Activated B cell treated with CpG ODN at 0.5 μM for 24 hours (primary cell): ENCODE results near the gene SH3RF3. TPM values are rescaled to one million over a fixed set of nuclear protein-coding genes. Genes with fewer than 3 reads are reported as not detected.

Experiments
- ATAC-seq: fragments of 200-7000 bp; cut with Tn5 transposase; one replicate; pipeline ENCODE4 v1.10.0; 2021; ENCODE audit warnings: low read depth, mild to moderate bottlenecking, moderate library complexity
- CTCF ChIA-PET: fragments of 350-600 bp; sonication (Branson Sonifier 250); formaldehyde crosslinking; loops from one replicate; lab custom pipeline; 2021; ENCODE audit warnings: antibody characterized with exemption; lab: Charles Lee
- POLR2A ChIA-PET: fragments of 350-600 bp; sonication (Branson Sonifier 250); formaldehyde crosslinking; loops from one replicate; lab custom pipeline; 2021; ENCODE audit warnings: antibody characterized with exemption; lab: Charles Lee
- DNase-seq: peaks from one replicate; pipeline ENCODE4 v3.0.0; 2022
- H3K27ac Mint-ChIP-seq: one replicate; pipeline ENCODE4 v1.8.0; 2020; ENCODE audit warnings: mixed read lengths
- H3K27me3 Mint-ChIP-seq: one replicate; pipeline ENCODE4 v1.8.0; 2021; ENCODE audit warnings: mixed read lengths
- H3K36me3 Mint-ChIP-seq: one replicate; pipeline ENCODE4 v1.8.0; 2021; ENCODE audit warnings: low read depth, mixed read lengths
- H3K4me1 Mint-ChIP-seq: one replicate; pipeline ENCODE4 v1.8.0; 2021; ENCODE audit warnings: mixed read lengths
- H3K4me3 Mint-ChIP-seq: one replicate; pipeline ENCODE4 v1.8.0; 2020; ENCODE audit warnings: mild to moderate bottlenecking, mixed read lengths
- H3K9me3 Mint-ChIP-seq: one replicate; pipeline ENCODE4 v1.8.0; 2020; ENCODE audit warnings: mixed read lengths
- CTCF ChIP-seq: fragments of 200-600 bp; IDR thresholded peaks from one replicate; pipeline ENCODE4 v1.8.0; 2022; ENCODE audit warnings: antibody characterized with exemption, mild to moderate bottlenecking
- intact Hi-C: fragments of 100-400 bp; cut with micrococcal nuclease; formaldehyde crosslinking; loops from one replicate; pipeline ENCODE4 v1.15.1; 2024
- total RNA-seq: library from RNA; stranded (reverse); gene quantifications from 2 replicates; pipeline ENCODE4 v1.2.3, GENCODE V29; 2022

Gene SH3RF3
- total RNA-seq, 1 donor from 2014 or later: 0.09 TPM

GRCh38 chr2:109322641-109323040 is 193.6 kb downstream of the SH3RF3 start:
- H3K4me1 Mint-ChIP-seq: peaks cover 6% of the 10 kb centered on the region
- intact Hi-C loops: no loop called here

GRCh38 chr2:109324861-109325260 is 195.9 kb downstream of the SH3RF3 start:
- no peaks in the 10 kb centered on the region for H3K9me3 Mint-ChIP-seq
- no peak for DNase-seq
- no peak for TF ChIP-seq CTCF
- no peak for ATAC-seq
- H3K27ac Mint-ChIP-seq: no peak overlapping the region
- CTCF ChIA-PET: no interaction called here
- no peaks in the 10 kb centered on the region for H3K27me3 Mint-ChIP-seq
- POLR2A ChIA-PET: no interaction called here
- H3K36me3 Mint-ChIP-seq: no peaks in the 10 kb centered on the region
- intact Hi-C loops: no loop called here
- peaks cover 6% of the 10 kb centered on the region for H3K4me1 Mint-ChIP-seq
- H3K4me3 Mint-ChIP-seq: no peak overlapping the region

More at GRCh38 chr2:109322641-109323040, 193.6 kb downstream of the SH3RF3 start:
- H3K36me3 Mint-ChIP-seq: no peaks in the 10 kb centered on the region
- peaks cover 9% of the 10 kb centered on the region for H3K27me3 Mint-ChIP-seq
- no peak overlapping the region for H3K4me3 Mint-ChIP-seq
- CTCF ChIA-PET: no interaction called here
- POLR2A ChIA-PET: no interaction called here
- H3K9me3 Mint-ChIP-seq: no peaks in the 10 kb centered on the region
- DNase-seq: no peak
- TF ChIP-seq CTCF: no peak
- ATAC-seq: no peak
- no peak overlapping the region for H3K27ac Mint-ChIP-seq

- intact Hi-C loops: no loop called here
- Mint-ChIP-seq H3K27ac (no peak overlapping the region), H3K9me3 (no peaks in the 10 kb centered on the region), H3K27me3 (no peaks in the 10 kb centered on the region), H3K36me3 (no peaks in the 10 kb centered on the region), H3K4me1 (peaks cover under 1% of the 10 kb centered on the region), H3K4me3 (no peak overlapping the region)
- POLR2A ChIA-PET: no interaction called here
- ATAC-seq (no peak), DNase-seq (no peak)
- CTCF ChIA-PET: no interaction called here
- TF ChIP-seq CTCF: no peak
Observed at GRCh38 chr2:109325570-109325969, 196.6 kb downstream of the SH3RF3 start.

- DNase-seq: no peak
- Mint-ChIP-seq H3K4me1 (peaks cover 1% of the 10 kb centered on the region), H3K27ac (no peak overlapping the region), H3K36me3 (no peaks in the 10 kb centered on the region), H3K9me3 (no peaks in the 10 kb centered on the region), H3K4me3 (no peak overlapping the region), H3K27me3 (no peaks in the 10 kb centered on the region)
- ChIA-PET CTCF (no interaction called here), POLR2A (no interaction called here)
- intact Hi-C loops: no loop called here
- ATAC-seq: no peak
- no peak for TF ChIP-seq CTCF
Observed at GRCh38 chr2:109326306-109326705, 197.3 kb downstream of the SH3RF3 start.

GRCh38 chr2:109330056-109330455 is 201.1 kb downstream of the SH3RF3 start:
- H3K27me3 Mint-ChIP-seq: no peaks in the 10 kb centered on the region
- no peak for TF ChIP-seq CTCF
- no peak overlapping the region for H3K4me3 Mint-ChIP-seq
- no peaks in the 10 kb centered on the region for H3K36me3 Mint-ChIP-seq
- ChIA-PET POLR2A (no interaction called here), CTCF (no interaction called here)
- ATAC-seq (no peak), DNase-seq (no peak)
- H3K27ac Mint-ChIP-seq: no peak overlapping the region
- H3K9me3 Mint-ChIP-seq: no peaks in the 10 kb centered on the region
- intact Hi-C loops: loop anchor here (5.0 to 10.0 kb wide), 3 partner anchors 75 to 205 kb away; partner anchors contain the start of gene SH3RF3
- peaks cover 31% of the 10 kb centered on the region for H3K4me1 Mint-ChIP-seq
